Activated CD8-positive, alpha-beta T cell treated with anti-CD3 and anti-CD28 coated beads for 36 hours (primary cell): Measurements from ENCODE around the gene DRAXIN. TPM values are rescaled to one million over a fixed set of nuclear protein-coding genes. Genes with fewer than 3 reads are reported as not detected.

Experiments
- ATAC-seq: fragments of 200-7000 bp; cut with Tn5 transposase; one replicate; pipeline ENCODE4 v1.10.0; 2021; ENCODE audit warnings: mild to moderate bottlenecking, moderate library complexity
- CTCF ChIA-PET: fragments of 350-600 bp; sonication (Branson Sonifier 250); formaldehyde crosslinking; loops from one replicate; lab custom pipeline; 2021; ENCODE audit warnings: antibody characterized with exemption; lab: Charles Lee
- POLR2A ChIA-PET: fragments of 350-600 bp; sonication (Branson Sonifier 250); formaldehyde crosslinking; loops from one replicate; lab custom pipeline; 2021; ENCODE audit warnings: antibody characterized with exemption; lab: Charles Lee
- DNase-seq: peaks from one replicate; pipeline ENCODE4 v3.0.0-alpha.2; 2020
- H3K27ac Mint-ChIP-seq: one replicate; pipeline ENCODE4 v1.8.0; 2021; ENCODE audit warnings: mild to moderate bottlenecking, mixed read lengths
- H3K27me3 Mint-ChIP-seq: one replicate; pipeline ENCODE4 v1.8.0; 2021; ENCODE audit warnings: mixed read lengths
- H3K36me3 Mint-ChIP-seq: one replicate; pipeline ENCODE4 v1.8.0; 2021; ENCODE audit warnings: low read depth, mixed read lengths
- H3K4me1 Mint-ChIP-seq: one replicate; pipeline ENCODE4 v1.8.0; 2021; ENCODE audit warnings: low read depth, mixed read lengths
- H3K4me3 Mint-ChIP-seq: one replicate; pipeline ENCODE4 v1.8.0; 2021; ENCODE audit warnings: mild to moderate bottlenecking, moderate library complexity, mixed read lengths
- H3K9me3 Mint-ChIP-seq: one replicate; pipeline ENCODE4 v1.8.0; 2021; ENCODE audit warnings: mixed read lengths
- intact Hi-C: fragments of 100-400 bp; cut with micrococcal nuclease; formaldehyde crosslinking; loops from one replicate; pipeline ENCODE4 v1.10.0; 2022
- total RNA-seq, 2 experiments: library from RNA; stranded (reverse); gene quantifications; one replicate each; pipeline ENCODE4 v1.2.3, GENCODE V29; 2021
- TF ChIP-seq, protein P1 (sequence below): fragments of 200-600 bp; IDR thresholded peaks from one replicate; pipeline ENCODE4 v1.8.0; 2022; ENCODE audit warnings: antibody characterized with exemption, mild to moderate bottlenecking

The DRAXIN gene
- total RNA-seq, 2 experiments from 2014 or later: 0.18 to 0.20 TPM

DNA sequence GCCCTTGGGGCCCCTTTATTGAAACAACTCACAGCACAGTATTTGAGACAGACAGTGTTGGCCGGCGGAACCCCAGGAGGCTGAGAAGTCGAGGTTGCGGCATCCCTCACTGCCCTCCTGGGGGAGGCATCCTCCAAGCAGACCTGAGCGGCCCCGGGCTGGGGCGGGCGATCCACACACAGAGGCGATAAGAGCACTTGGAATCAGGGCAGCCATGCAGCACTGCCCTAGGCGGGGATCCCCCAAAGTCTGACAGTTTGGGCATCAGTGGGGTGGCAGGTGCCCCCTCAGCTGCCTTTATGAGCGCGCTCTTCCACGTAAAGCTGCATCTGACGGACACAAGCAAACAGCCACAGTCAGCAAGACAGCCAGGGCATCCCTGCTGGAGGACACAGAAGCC, 17.0 kb upstream of the DRAXIN start:
- TF ChIP-seq, protein P1, sequence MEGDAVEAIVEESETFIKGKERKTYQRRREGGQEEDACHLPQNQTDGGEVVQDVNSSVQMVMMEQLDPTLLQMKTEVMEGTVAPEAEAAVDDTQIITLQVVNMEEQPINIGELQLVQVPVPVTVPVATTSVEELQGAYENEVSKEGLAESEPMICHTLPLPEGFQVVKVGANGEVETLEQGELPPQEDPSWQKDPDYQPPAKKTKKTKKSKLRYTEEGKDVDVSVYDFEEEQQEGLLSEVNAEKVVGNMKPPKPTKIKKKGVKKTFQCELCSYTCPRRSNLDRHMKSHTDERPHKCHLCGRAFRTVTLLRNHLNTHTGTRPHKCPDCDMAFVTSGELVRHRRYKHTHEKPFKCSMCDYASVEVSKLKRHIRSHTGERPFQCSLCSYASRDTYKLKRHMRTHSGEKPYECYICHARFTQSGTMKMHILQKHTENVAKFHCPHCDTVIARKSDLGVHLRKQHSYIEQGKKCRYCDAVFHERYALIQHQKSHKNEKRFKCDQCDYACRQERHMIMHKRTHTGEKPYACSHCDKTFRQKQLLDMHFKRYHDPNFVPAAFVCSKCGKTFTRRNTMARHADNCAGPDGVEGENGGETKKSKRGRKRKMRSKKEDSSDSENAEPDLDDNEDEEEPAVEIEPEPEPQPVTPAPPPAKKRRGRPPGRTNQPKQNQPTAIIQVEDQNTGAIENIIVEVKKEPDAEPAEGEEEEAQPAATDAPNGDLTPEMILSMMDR: no peak
- ChIA-PET CTCF (interaction anchor here (1.4 kb wide), 1 partner anchor 10 kb away, joined by 4 read pairs; no protein-coding TSS in a partner anchor), POLR2A (interaction anchor here (2.0 kb wide), 1 partner anchor 10 kb away, joined by 14 read pairs; the partner anchor contains the start of gene FBXO6)
- Mint-ChIP-seq H3K36me3 (peaks cover 17% of the 10 kb centered on the region), H3K4me3 (no peak overlapping the region), H3K9me3 (no peaks in the 10 kb centered on the region), H3K27me3 (no peaks in the 10 kb centered on the region), H3K4me1 (peaks cover 6% of the 10 kb centered on the region), H3K27ac (no peak overlapping the region)
- intact Hi-C loops: no loop called here
- DNase-seq: no peak
- ATAC-seq: no peak

DNA sequence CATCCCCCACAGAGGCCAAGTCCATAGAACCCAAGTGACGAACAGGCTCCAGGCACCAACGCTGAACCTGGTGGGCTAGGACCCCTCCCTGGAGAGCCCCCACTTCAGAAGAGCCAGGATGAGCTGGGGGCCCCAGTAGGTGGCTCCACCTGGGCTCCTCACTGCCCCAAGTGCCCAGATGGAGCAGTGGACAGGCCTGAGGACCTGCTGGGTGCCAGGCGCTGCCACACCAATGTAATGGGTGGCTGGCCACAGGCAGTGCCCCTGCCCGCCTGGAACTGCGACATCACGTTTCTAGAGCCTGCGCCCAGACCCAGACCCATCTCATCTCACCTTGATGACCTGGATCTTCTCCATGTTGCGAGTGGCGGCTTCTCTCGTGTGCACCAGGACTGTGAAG, 16.2 kb upstream of the DRAXIN start:
- H3K27ac Mint-ChIP-seq: no peak overlapping the region
- H3K36me3 Mint-ChIP-seq: peaks cover 14% of the 10 kb centered on the region
- intact Hi-C loops: no loop called here

DNA sequence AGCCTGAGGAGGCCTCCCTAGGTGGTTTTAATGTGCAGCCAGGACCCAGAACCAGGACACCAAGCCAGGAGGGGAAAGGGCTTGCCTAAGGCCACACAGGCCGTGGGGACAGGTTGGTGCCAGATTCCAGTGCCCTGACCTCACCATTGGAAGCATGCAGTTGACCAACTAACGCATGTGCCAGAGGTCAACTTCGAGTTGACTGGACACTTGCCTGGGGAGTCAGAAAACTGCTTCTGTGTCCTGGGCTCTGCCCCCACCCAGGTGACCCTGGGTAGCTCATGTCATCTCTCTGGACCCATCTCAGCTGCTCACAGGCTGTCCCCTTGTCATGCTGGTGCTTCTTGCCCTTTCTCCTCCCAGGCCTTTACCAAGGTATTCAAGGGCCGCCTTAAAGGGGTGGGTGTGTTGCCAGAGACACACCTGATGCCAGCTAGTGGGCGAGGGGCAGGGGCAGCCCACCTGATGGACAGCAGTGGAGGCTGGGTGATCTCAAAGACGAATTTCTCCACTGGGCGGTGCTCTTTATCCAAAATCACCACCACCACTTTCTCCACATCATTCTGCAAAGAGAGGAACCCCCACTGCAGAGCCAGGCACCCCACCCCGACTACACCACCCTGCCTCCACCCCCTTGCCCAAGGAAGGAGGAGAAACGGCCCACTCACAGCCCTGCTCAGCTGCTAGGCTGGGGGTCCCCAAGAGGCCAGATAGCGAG, 15.0 kb upstream of the DRAXIN start:
- Mint-ChIP-seq H3K27me3 (no peaks in the 10 kb centered on the region), H3K4me1 (peaks cover 9% of the 10 kb centered on the region), H3K27ac (no peak overlapping the region), H3K36me3 (peaks cover 14% of the 10 kb centered on the region), H3K9me3 (no peaks in the 10 kb centered on the region), H3K4me3 (no peak overlapping the region)
- DNase-seq: no peak
- intact Hi-C loops: no loop called here
- TF ChIP-seq, protein P1: no peak
- ChIA-PET CTCF (interaction anchor here (1.2 to 2.2 kb wide), 4 partner anchors 12 to 60 kb away, joined by 3 to 9 read pairs (median 4); partner anchors contain the start of gene AGTRAP), POLR2A (interaction anchor here (0.6 to 2.6 kb wide), 4 partner anchors 12 to 366 kb away, joined by 3 to 8 read pairs (median 4); no protein-coding TSS in a partner anchor)
- no peak for ATAC-seq

More for the DNA sequence above, 16.2 kb upstream of the DRAXIN start:
- Mint-ChIP-seq H3K4me1 (peaks cover 9% of the 10 kb centered on the region), H3K9me3 (no peaks in the 10 kb centered on the region), H3K27me3 (no peaks in the 10 kb centered on the region), H3K4me3 (no peak overlapping the region)
- CTCF ChIA-PET: no interaction called here
- DNase-seq: no peak
- no peak for ATAC-seq
- POLR2A ChIA-PET: interaction anchor here (1.5 to 2.6 kb wide), 2 partner anchors 10 to 44 kb away, joined by 3 to 8 read pairs; no protein-coding TSS in a partner anchor
- TF ChIP-seq, protein P1: no peak

DNA sequence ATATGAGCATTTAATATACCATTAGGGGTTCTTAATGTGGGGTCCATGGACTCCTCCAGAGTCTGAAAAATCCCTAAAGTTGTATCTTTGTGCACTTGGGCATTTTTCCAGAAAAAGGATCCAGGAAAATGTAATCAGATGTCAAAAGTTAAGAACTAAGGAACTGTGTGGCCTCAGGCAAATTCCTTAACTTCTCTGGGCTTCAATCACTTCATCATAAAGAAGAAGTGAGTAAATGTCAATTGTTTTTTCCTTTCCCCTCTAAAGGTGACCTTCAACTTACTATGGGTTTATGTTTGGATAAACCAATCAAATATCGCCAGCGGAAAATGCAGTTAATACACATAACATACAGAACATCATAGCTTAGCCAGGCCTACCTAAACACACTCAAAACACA, 13.1 kb upstream of the DRAXIN start:
- TF ChIP-seq, protein P1: no peak
- Mint-ChIP-seq H3K27ac (no peak overlapping the region), H3K36me3 (peaks cover 11% of the 10 kb centered on the region), H3K4me3 (peak overlapping the region; percentile 22), H3K27me3 (peaks cover 1% of the 10 kb centered on the region), H3K4me1 (peaks cover 13% of the 10 kb centered on the region), H3K9me3 (no peaks in the 10 kb centered on the region)
- POLR2A ChIA-PET: no interaction called here
- ATAC-seq (no peak), DNase-seq (no peak)
- CTCF ChIA-PET: interaction anchor here (2.1 kb wide), 1 partner anchor 28 kb away, joined by 6 read pairs; no protein-coding TSS in a partner anchor
- intact Hi-C loops: no loop called here
